GM23338 (cell line): ENCODE measurements around the gene CDCA5. TPM values are rescaled to one million over a fixed set of nuclear protein-coding genes. Genes with fewer than 3 reads are reported as not detected.

Source experiments
- ATAC-seq: fragments of 200-7000 bp; cut with Tn5 transposase; 3 replicates; pipeline ENCODE4 v1.9.1; 2020
- DNase-seq: peaks from one replicate; pipeline ENCODE4 v3.0.0-alpha.2; 2015; ENCODE audit warnings: low spot score
- H2AFZ ChIP-seq: fragments of 200-600 bp; sonication (generic); 2 replicates; pipeline ENCODE4 v1.8.0; 2016; ENCODE audit warnings: antibody characterized with exemption, mild to moderate bottlenecking, moderate library complexity
- H3F3A ChIP-seq: fragments of 200-600 bp; sonication (generic); replicated peaks from 2 replicates; pipeline ENCODE4 v1.8.0; 2017; ENCODE audit warnings: antibody characterized with exemption, mixed run types, low read depth
- H3K27ac ChIP-seq: fragments of 200-600 bp; sonication (generic); 2 replicates; pipeline ENCODE4 v1.6.1; 2016; ENCODE audit warnings: low read depth
- H3K27me3 ChIP-seq: fragments of 200-600 bp; sonication (generic); 2 replicates; pipeline ENCODE4 v1.8.0; 2016; ENCODE audit warnings: mild to moderate bottlenecking, mixed run types, moderate library complexity; ENCODE audit not compliant: insufficient read depth
- H3K36me3 ChIP-seq: fragments of 200-600 bp; sonication (generic); 2 replicates; pipeline ENCODE4 v1.8.0; 2016; ENCODE audit warnings: mild to moderate bottlenecking; ENCODE audit not compliant: insufficient read depth
- H3K4me1 ChIP-seq: fragments of 200-600 bp; sonication (generic); 2 replicates; pipeline ENCODE4 v1.8.0; 2016; ENCODE audit warnings: mild to moderate bottlenecking, moderate library complexity; ENCODE audit not compliant: insufficient read depth
- H3K4me2 ChIP-seq: fragments of 200-600 bp; sonication (generic); 2 replicates; pipeline ENCODE4 v1.7.1; 2017; ENCODE audit warnings: mixed run types
- H3K4me3 ChIP-seq: fragments of 200-600 bp; sonication (generic); 2 replicates; pipeline ENCODE4 v1.6.1; 2016; ENCODE audit warnings: mixed run types
- H3K79me2 ChIP-seq: fragments of 200-600 bp; sonication (generic); replicated peaks from 2 replicates; pipeline ENCODE4 v1.8.0; 2017; ENCODE audit warnings: mild to moderate bottlenecking; ENCODE audit not compliant: insufficient read depth
- H3K9me2 ChIP-seq: fragments of 200-600 bp; sonication (generic); 2 replicates; pipeline ENCODE4 v1.8.0; 2017; ENCODE audit not compliant: insufficient read depth
- H4K20me1 ChIP-seq: fragments of 200-600 bp; sonication (generic); replicated peaks from 2 replicates; pipeline ENCODE4 v1.8.0; 2017; ENCODE audit warnings: mild to moderate bottlenecking; ENCODE audit not compliant: insufficient read depth
- H3K27ac Mint-ChIP-seq: 2 replicates; pipeline ENCODE4 v1.8.0; 2020; ENCODE audit warnings: inconsistent platforms, mild to moderate bottlenecking, moderate library complexity, mixed read lengths
- H3K27me3 Mint-ChIP-seq: 3 replicates; pipeline ENCODE4 v1.8.0; 2022; ENCODE audit warnings: low read depth, mild to moderate bottlenecking, moderate library complexity, mixed read lengths, inconsistent platforms; ENCODE audit not compliant: insufficient read depth, poor library complexity
- H3K36me3 Mint-ChIP-seq: 3 replicates; pipeline ENCODE4 v1.8.0; 2021; ENCODE audit warnings: low read depth, mild to moderate bottlenecking, inconsistent platforms, moderate library complexity, mixed read lengths
- H3K4me1 Mint-ChIP-seq: 3 replicates; pipeline ENCODE4 v1.8.0; 2020; ENCODE audit warnings: mild to moderate bottlenecking, inconsistent platforms, mixed read lengths
- H3K4me3 Mint-ChIP-seq: 3 replicates; pipeline ENCODE4 v1.8.0; 2021; ENCODE audit warnings: moderate library complexity, mild to moderate bottlenecking, inconsistent platforms, mixed read lengths
- H3K9me3 Mint-ChIP-seq: 3 replicates; pipeline ENCODE4 v1.8.0; 2020; ENCODE audit warnings: moderate library complexity, mild to moderate bottlenecking, inconsistent platforms, mixed read lengths
- microRNA-seq: library from miRNA; unstranded; fragments of <30 nt; microRNA quantifications from one replicate; pipeline ENCODE4, GENCODE V29; 2017
- polyA plus RNA-seq: library from polyadenylated mRNA; unstranded; fragments of >200 nt; fragmentation: Nextera tagmentation; extraction: Ambion mirVana; gene quantifications from 2 replicates; pipeline ENCODE4 v1.2.1, GENCODE V29; 2016
- small RNA-seq: library from RNA; depleted of rRNA; stranded (forward); fragments of <200 nt; gene quantifications from one replicate; pipeline ENCODE3, GENCODE V24; 2014; ENCODE audit warnings: low replicate concordance
- total RNA-seq: library from RNA; depleted of rRNA; stranded (reverse); fragments of >200 nt; shearing (Covaris generic); gene quantifications from 2 replicates; pipeline ENCODE4 v1.2.3, GENCODE V29; 2014; rRNA removed
- TF ChIP-seq, protein P1 (sequence below), 2 experiments: fragments of 200-600 bp in 1 of 2; sonication (generic) in 1 of 2; conservative IDR thresholded peaks; 2 replicates each; pipeline versions ENCODE4 v1.5.1 to v1.6.1; 2016 to 2017; ENCODE audit warnings: antibody characterized with exemption in 2 of 2, low read depth in 2 of 2, mild to moderate bottlenecking in 2 of 2, moderate library complexity in 1 of 2
- TF ChIP-seq, protein P2 (sequence below): fragments of 250-450 bp; sonication (Bioruptor Pico); IDR thresholded peaks from 2 replicates; pipeline ENCODE4 v1.5.0; 2020; ENCODE audit warnings: mild to moderate bottlenecking, moderate library complexity

The CDCA5 gene
- total and polyA plus RNA-seq, 2 experiments from 2014 or later: 53.3 to 70.9 TPM

DNA sequence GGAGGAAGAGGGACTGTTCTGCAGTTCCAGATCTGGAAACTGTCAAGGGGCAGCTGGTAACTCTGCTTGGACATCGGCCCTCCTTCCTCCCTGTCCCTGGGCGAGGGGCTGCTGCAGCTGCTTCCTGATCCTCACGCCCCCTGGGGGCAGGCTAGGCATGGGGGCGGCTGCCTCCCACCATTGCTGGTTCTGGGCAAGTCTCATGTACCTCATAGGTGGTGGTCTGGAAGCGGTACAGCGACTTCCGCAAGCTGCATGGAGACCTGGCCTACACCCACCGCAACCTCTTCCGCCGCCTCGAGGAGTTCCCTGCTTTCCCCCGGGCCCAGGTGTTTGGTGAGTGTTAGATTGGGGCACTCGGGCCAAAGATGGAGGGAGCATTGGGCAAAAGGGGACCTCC, 51.6 kb downstream of the CDCA5 start:
- H2AFZ ChIP-seq: no peak overlapping the region

More for the DNA sequence above, 51.6 kb downstream of the CDCA5 start:
- Histone ChIP-seq H3K27ac (no peak overlapping the region), H3K9me2 (no peaks in the 10 kb centered on the region), H4K20me1 (no peaks in the 10 kb centered on the region), H3F3A (no peaks in the 10 kb centered on the region), H3K36me3 (no peaks in the 10 kb centered on the region), H3K27me3 (no peaks in the 10 kb centered on the region), H3K4me2 (no peak overlapping the region), H3K4me3 (no peak overlapping the region), H3K4me1 (no peaks in the 10 kb centered on the region; the same call in 1 of the 2 replicates), H3K79me2 (no peaks in the 10 kb centered on the region)
- TF ChIP-seq, protein P1, sequence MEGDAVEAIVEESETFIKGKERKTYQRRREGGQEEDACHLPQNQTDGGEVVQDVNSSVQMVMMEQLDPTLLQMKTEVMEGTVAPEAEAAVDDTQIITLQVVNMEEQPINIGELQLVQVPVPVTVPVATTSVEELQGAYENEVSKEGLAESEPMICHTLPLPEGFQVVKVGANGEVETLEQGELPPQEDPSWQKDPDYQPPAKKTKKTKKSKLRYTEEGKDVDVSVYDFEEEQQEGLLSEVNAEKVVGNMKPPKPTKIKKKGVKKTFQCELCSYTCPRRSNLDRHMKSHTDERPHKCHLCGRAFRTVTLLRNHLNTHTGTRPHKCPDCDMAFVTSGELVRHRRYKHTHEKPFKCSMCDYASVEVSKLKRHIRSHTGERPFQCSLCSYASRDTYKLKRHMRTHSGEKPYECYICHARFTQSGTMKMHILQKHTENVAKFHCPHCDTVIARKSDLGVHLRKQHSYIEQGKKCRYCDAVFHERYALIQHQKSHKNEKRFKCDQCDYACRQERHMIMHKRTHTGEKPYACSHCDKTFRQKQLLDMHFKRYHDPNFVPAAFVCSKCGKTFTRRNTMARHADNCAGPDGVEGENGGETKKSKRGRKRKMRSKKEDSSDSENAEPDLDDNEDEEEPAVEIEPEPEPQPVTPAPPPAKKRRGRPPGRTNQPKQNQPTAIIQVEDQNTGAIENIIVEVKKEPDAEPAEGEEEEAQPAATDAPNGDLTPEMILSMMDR (conservative IDR thresholded peaks at IDR 0.05; ENCODE audit: low read depth in 2 of 2): peak in 1 of 2 experiments; percentile 50; a peak in 2 of 4 replicates
- TF ChIP-seq, protein P2, sequence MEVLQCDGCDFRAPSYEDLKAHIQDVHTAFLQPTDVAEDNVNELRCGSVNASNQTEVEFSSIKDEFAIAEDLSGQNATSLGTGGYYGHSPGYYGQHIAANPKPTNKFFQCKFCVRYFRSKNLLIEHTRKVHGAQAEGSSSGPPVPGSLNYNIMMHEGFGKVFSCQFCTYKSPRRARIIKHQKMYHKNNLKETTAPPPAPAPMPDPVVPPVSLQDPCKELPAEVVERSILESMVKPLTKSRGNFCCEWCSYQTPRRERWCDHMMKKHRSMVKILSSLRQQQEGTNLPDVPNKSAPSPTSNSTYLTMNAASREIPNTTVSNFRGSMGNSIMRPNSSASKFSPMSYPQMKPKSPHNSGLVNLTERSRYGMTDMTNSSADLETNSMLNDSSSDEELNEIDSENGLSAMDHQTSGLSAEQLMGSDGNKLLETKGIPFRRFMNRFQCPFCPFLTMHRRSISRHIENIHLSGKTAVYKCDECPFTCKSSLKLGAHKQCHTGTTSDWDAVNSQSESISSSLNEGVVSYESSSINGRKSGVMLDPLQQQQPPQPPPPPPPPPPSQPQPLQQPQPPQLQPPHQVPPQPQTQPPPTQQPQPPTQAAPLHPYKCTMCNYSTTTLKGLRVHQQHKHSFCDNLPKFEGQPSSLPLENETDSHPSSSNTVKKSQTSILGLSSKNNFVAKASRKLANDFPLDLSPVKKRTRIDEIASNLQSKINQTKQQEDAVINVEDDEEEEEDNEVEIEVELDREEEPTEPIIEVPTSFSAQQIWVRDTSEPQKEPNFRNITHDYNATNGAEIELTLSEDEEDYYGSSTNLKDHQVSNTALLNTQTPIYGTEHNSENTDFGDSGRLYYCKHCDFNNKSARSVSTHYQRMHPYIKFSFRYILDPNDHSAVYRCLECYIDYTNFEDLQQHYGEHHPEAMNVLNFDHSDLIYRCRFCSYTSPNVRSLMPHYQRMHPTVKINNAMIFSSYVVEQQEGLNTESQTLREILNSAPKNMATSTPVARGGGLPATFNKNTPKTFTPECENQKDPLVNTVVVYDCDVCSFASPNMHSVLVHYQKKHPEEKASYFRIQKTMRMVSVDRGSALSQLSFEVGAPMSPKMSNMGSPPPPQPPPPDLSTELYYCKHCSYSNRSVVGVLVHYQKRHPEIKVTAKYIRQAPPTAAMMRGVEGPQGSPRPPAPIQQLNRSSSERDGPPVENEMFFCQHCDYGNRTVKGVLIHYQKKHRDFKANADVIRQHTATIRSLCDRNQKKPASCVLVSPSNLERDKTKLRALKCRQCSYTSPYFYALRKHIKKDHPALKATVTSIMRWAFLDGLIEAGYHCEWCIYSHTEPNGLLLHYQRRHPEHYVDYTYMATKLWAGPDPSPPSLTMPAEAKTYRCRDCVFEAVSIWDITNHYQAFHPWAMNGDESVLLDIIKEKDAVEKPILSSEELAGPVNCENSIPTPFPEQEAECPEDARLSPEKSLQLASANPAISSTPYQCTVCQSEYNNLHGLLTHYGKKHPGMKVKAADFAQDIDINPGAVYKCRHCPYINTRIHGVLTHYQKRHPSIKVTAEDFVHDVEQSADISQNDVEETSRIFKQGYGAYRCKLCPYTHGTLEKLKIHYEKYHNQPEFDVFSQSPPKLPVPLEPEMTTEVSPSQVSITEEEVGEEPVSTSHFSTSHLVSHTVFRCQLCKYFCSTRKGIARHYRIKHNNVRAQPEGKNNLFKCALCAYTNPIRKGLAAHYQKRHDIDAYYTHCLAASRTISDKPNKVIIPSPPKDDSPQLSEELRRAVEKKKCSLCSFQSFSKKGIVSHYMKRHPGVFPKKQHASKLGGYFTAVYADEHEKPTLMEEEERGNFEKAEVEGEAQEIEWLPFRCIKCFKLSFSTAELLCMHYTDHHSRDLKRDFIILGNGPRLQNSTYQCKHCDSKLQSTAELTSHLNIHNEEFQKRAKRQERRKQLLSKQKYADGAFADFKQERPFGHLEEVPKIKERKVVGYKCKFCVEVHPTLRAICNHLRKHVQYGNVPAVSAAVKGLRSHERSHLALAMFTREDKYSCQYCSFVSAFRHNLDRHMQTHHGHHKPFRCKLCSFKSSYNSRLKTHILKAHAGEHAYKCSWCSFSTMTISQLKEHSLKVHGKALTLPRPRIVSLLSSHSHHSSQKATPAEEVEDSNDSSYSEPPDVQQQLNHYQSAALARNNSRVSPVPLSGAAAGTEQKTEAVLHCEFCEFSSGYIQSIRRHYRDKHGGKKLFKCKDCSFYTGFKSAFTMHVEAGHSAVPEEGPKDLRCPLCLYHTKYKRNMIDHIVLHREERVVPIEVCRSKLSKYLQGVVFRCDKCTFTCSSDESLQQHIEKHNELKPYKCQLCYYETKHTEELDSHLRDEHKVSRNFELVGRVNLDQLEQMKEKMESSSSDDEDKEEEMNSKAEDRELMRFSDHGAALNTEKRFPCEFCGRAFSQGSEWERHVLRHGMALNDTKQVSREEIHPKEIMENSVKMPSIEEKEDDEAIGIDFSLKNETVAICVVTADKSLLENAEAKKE: no peak
- H3K27ac Mint-ChIP-seq: no peak overlapping the region
- peaks cover under 1% of the 10 kb centered on the region for H3K27me3 Mint-ChIP-seq
- no peak overlapping the region for H3K4me3 Mint-ChIP-seq
- DNase-seq (peak; percentile 46), ATAC-seq (0 out of 3 replicates have a peak, but pooled peaks have one; percentile 8)
- no peaks in the 10 kb centered on the region for H3K36me3 Mint-ChIP-seq
- no peaks in the 10 kb centered on the region for H3K9me3 Mint-ChIP-seq
- H3K4me1 Mint-ChIP-seq: peaks cover 4% of the 10 kb centered on the region; the same call in 2 of the 3 replicates

Small RNA genes lying within 50 kb of the gene (microRNA-seq; reads per million reads assigned to microRNA genes)
- not detected for gene MIR6751

Small RNA genes lying within 50 kb of the gene (small RNA-seq; reads per million reads assigned to genes)
- gene SNX15: not detected

Other genes with a start within 250 kb of the CDCA5 start
- gene CDC42BPG, start 239.4 kb downstream of the CDCA5 start, total RNA-seq: 10.1 and 11.6 TPM in 2 replicates
- 1.8 and 2.3 TPM in 2 replicates for gene CDC42BPG, start 239.4 kb downstream of the CDCA5 start, polyA plus RNA-seq
- 43.8 and 69.7 TPM in 2 replicates for gene EHD1, start 205.4 kb downstream of the CDCA5 start, total RNA-seq
- gene EHD1, start 205.4 kb downstream of the CDCA5 start, polyA plus RNA-seq: 16.7 and 16.9 TPM in 2 replicates
- 26.2 and 31.7 TPM in 2 replicates for gene ATG2A, start 166.8 kb downstream of the CDCA5 start, total RNA-seq
- 8.7 and 9.2 TPM in 2 replicates for gene ATG2A, start 166.8 kb downstream of the CDCA5 start, polyA plus RNA-seq
- 3.3 and 5.8 TPM in 2 replicates for gene PPP2R5B, start 159.4 kb downstream of the CDCA5 start, total RNA-seq
- 2.6 and 2.8 TPM in 2 replicates for gene PPP2R5B, start 159.4 kb downstream of the CDCA5 start, polyA plus RNA-seq
- 0.83 TPM in 1 of 2 replicates, not detected in the other for gene GPHA2, start 148.1 kb downstream of the CDCA5 start, total RNA-seq
- gene GPHA2, start 148.1 kb downstream of the CDCA5 start, polyA plus RNA-seq: 1.8 and 3.6 TPM in 2 replicates
- gene MAJIN, start 111.9 kb downstream of the CDCA5 start, total RNA-seq: not detected in 2 replicates
- gene MAJIN, start 111.9 kb downstream of the CDCA5 start, polyA plus RNA-seq: not detected in 2 replicates
- gene BATF2, start 87.1 kb downstream of the CDCA5 start, total RNA-seq: 0.58 and 1.6 TPM in 2 replicates
- gene BATF2, start 87.1 kb downstream of the CDCA5 start, polyA plus RNA-seq: 0.53 and 1.2 TPM in 2 replicates
- gene ARL2, start 69.9 kb downstream of the CDCA5 start, total RNA-seq: 170 and 193 TPM in 2 replicates
- gene ARL2, start 69.9 kb downstream of the CDCA5 start, polyA plus RNA-seq: 216 and 236 TPM in 2 replicates
- 15.6 and 21.4 TPM in 2 replicates for gene SNX15, start 56.6 kb downstream of the CDCA5 start, total RNA-seq
- 13.0 and 13.6 TPM in 2 replicates for gene SNX15, start 56.6 kb downstream of the CDCA5 start, polyA plus RNA-seq
- 30.3 and 31.1 TPM in 2 replicates for gene SAC3D1, start 42.8 kb downstream of the CDCA5 start, total RNA-seq
- gene SAC3D1, start 42.8 kb downstream of the CDCA5 start, polyA plus RNA-seq: 21.6 and 21.8 TPM in 2 replicates
- gene NAALADL1, start 25.5 kb downstream of the CDCA5 start, total RNA-seq: 11.0 and 13.7 TPM in 2 replicates
- 8.0 and 11.1 TPM in 2 replicates for gene NAALADL1, start 25.5 kb downstream of the CDCA5 start, polyA plus RNA-seq
- gene ZFPL1, start 182 bp upstream of the CDCA5 start, total RNA-seq: 16.7 and 26.8 TPM in 2 replicates
- gene ZFPL1, start 182 bp upstream of the CDCA5 start, polyA plus RNA-seq: 23.5 and 26.3 TPM in 2 replicates
- gene VPS51, start 12.2 kb upstream of the CDCA5 start, total RNA-seq: 435 and 450 TPM in 2 replicates
- 42.2 and 45.3 TPM in 2 replicates for gene VPS51, start 12.2 kb upstream of the CDCA5 start, polyA plus RNA-seq
- gene TM7SF2, start 27.8 kb upstream of the CDCA5 start, total RNA-seq: 70.2 and 82.3 TPM in 2 replicates
- 43.5 and 48.7 TPM in 2 replicates for gene TM7SF2, start 27.8 kb upstream of the CDCA5 start, polyA plus RNA-seq
- 17.4 and 18.1 TPM in 2 replicates for gene ZNHIT2, start 33.7 kb upstream of the CDCA5 start, total RNA-seq
- 17.7 and 18.3 TPM in 2 replicates for gene ZNHIT2, start 33.7 kb upstream of the CDCA5 start, polyA plus RNA-seq
- gene FAU, start 38.1 kb upstream of the CDCA5 start, total RNA-seq: 262 and 329 TPM in 2 replicates
- gene FAU, start 38.1 kb upstream of the CDCA5 start, polyA plus RNA-seq: 1,177 and 1,316 TPM in 2 replicates
- 61.9 and 64.9 TPM in 2 replicates for gene MRPL49, start 38.3 kb upstream of the CDCA5 start, total RNA-seq
- 27.7 and 28.4 TPM in 2 replicates for gene MRPL49, start 38.3 kb upstream of the CDCA5 start, polyA plus RNA-seq
- gene SYVN1, start 50.5 kb upstream of the CDCA5 start, total RNA-seq: 28.3 and 28.7 TPM in 2 replicates
- gene SYVN1, start 50.5 kb upstream of the CDCA5 start, polyA plus RNA-seq: 13.8 and 14.0 TPM in 2 replicates
- gene SPDYC, start 86.2 kb upstream of the CDCA5 start, total RNA-seq: not detected in 2 replicates
- gene SPDYC, start 86.2 kb upstream of the CDCA5 start, polyA plus RNA-seq: 0.27 and 0.52 TPM in 2 replicates
- gene CAPN1, start 97.9 kb upstream of the CDCA5 start, total RNA-seq: 271 and 277 TPM in 2 replicates
- 63.0 and 67.3 TPM in 2 replicates for gene CAPN1, start 97.9 kb upstream of the CDCA5 start, polyA plus RNA-seq
- 25.9 and 30.4 TPM in 2 replicates for gene POLA2, start 177.9 kb upstream of the CDCA5 start, total RNA-seq
- 17.4 and 22.5 TPM in 2 replicates for gene POLA2, start 177.9 kb upstream of the CDCA5 start, polyA plus RNA-seq
- 17.7 and 19.0 TPM in 2 replicates for gene CDC42EP2, start 230.8 kb upstream of the CDCA5 start, total RNA-seq
- 16.1 and 18.2 TPM in 2 replicates for gene CDC42EP2, start 230.8 kb upstream of the CDCA5 start, polyA plus RNA-seq
- 54.1 and 59.0 TPM in 2 replicates for gene DPF2, start 249.8 kb upstream of the CDCA5 start, total RNA-seq
- 64.3 and 66.4 TPM in 2 replicates for gene DPF2, start 249.8 kb upstream of the CDCA5 start, polyA plus RNA-seq